Fibroblast of lung (primary cell): ENCODE data around the gene GALR2.

Experiments used
- EZH2 ChIP-seq: IDR thresholded peaks from 2 replicates; pipeline ENCODE4 v1.5.1; 2012; ENCODE audit warnings: low read length, control low read depth, mild to moderate bottlenecking; ENCODE audit errors: missing control alignments
- TF ChIP-seq, protein P1 (sequence below), 2 donors: IDR thresholded peaks in 1 of 2; conservative IDR thresholded peaks in 1 of 2; 1 replicate in 1 of 2; 2 replicates in 1 of 2; pipeline ENCODE4 v1.5.1; 2011 to 2012; ENCODE audit warnings: low read length in 2 of 2, control low read depth in 1 of 2, inconsistent platforms in 1 of 2, low read depth in 1 of 2, mild to moderate bottlenecking in 1 of 2

DNA sequence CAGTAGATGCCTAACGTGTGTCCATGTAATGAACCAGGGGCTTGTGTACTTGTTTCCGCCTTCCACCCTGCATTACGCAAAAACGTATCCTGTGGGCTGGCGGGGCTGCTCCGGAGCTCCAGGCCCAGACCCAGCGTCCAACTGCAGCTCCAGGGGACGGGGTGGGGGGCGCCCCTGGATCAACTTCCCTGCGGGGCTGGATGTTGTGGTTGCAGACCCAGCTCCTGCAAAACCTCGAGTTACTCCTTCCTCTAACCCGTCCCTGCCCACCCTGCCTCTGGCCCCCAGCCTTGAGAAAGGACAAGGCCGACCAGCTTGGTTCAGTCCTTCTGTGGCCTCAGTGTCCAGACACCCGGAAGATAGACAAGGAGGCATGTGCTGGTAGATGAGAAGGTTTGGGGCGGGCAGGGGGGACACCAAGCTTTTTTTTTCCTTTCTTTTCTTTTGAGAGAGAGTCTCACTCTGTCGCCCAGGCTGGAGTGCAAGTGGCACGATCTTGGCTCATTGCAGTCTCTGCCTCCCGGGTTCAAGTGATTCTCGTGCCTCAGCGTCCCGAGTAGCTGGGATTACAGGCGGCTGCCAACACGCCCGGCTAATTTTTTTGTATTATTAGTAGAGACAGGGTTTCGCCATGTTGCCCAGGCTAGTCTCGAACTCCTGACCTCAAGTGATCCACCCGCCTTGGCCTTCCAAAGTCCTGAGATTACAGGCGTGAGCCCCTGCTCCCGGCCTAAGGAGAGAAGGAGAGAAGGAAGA is 29.7 kb downstream of the GALR2 start:
- TF ChIP-seq, protein P1, sequence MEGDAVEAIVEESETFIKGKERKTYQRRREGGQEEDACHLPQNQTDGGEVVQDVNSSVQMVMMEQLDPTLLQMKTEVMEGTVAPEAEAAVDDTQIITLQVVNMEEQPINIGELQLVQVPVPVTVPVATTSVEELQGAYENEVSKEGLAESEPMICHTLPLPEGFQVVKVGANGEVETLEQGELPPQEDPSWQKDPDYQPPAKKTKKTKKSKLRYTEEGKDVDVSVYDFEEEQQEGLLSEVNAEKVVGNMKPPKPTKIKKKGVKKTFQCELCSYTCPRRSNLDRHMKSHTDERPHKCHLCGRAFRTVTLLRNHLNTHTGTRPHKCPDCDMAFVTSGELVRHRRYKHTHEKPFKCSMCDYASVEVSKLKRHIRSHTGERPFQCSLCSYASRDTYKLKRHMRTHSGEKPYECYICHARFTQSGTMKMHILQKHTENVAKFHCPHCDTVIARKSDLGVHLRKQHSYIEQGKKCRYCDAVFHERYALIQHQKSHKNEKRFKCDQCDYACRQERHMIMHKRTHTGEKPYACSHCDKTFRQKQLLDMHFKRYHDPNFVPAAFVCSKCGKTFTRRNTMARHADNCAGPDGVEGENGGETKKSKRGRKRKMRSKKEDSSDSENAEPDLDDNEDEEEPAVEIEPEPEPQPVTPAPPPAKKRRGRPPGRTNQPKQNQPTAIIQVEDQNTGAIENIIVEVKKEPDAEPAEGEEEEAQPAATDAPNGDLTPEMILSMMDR (conservative IDR thresholded peaks at IDR 0.05 in 1 of 2, IDR thresholded peaks at IDR 0.05 in 1 of 2; ENCODE audit: low read depth in 1 of 2, low read length in 2 of 2): no peak
- no peak for TF ChIP-seq EZH2
